Body of pancreas (tissue), 4 donors: ENCODE measurements around the gene PFDN1.

Experiments used
- POLR2A ChIP-seq, 3 donors: fragments of 450-650 bp; IDR thresholded peaks; one replicate each; pipeline ENCODE4 v1.6.1; 2016; ENCODE audit warnings: antibody characterized with exemption in 3 of 3, mild to moderate bottlenecking in 2 of 3
- TF ChIP-seq, protein P1 (sequence below), 7 experiments: fragments of 450-650 bp in 4 of 7; fragments of 200-600 bp in 3 of 7; sonication (generic) in 3 of 7; IDR thresholded peaks; one replicate each; pipeline ENCODE4 v1.5.1; 2016 to 2019; ENCODE audit warnings: antibody characterized with exemption in 7 of 7

DNA sequence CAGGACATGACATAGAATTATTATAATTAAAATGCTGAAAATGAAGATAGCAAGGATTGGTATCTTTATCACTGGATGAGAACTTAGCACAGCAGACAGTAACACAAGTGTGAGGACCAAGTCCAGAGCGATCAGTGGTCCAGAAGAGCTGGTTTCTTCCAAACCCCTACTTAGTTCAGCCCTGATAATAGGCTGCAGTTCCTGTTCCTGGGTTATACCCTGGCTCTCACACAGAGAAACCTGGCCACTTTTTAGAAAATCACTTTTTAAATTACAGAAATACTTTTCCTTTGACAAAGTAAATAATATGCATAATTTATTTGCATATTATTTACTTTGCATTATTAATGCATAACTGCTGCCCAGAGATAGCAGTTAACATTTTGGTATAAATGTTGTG, 87.6 kb downstream of the PFDN1 start:
- TF ChIP-seq, protein P1, sequence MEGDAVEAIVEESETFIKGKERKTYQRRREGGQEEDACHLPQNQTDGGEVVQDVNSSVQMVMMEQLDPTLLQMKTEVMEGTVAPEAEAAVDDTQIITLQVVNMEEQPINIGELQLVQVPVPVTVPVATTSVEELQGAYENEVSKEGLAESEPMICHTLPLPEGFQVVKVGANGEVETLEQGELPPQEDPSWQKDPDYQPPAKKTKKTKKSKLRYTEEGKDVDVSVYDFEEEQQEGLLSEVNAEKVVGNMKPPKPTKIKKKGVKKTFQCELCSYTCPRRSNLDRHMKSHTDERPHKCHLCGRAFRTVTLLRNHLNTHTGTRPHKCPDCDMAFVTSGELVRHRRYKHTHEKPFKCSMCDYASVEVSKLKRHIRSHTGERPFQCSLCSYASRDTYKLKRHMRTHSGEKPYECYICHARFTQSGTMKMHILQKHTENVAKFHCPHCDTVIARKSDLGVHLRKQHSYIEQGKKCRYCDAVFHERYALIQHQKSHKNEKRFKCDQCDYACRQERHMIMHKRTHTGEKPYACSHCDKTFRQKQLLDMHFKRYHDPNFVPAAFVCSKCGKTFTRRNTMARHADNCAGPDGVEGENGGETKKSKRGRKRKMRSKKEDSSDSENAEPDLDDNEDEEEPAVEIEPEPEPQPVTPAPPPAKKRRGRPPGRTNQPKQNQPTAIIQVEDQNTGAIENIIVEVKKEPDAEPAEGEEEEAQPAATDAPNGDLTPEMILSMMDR (IDR thresholded peaks at IDR 0.05): no peak
- no peak for TF ChIP-seq POLR2A (IDR thresholded peaks at IDR 0.05)
